Measurements from ENCODE around the gene RAD51B. TPM values are rescaled to one million over a fixed set of nuclear protein-coding genes. Genes with fewer than 3 reads are reported as not detected.

Gene RAD51B
- total RNA-seq, 2 donors from 2014 or later = 22.8 to 33.8 TPM

DNA sequence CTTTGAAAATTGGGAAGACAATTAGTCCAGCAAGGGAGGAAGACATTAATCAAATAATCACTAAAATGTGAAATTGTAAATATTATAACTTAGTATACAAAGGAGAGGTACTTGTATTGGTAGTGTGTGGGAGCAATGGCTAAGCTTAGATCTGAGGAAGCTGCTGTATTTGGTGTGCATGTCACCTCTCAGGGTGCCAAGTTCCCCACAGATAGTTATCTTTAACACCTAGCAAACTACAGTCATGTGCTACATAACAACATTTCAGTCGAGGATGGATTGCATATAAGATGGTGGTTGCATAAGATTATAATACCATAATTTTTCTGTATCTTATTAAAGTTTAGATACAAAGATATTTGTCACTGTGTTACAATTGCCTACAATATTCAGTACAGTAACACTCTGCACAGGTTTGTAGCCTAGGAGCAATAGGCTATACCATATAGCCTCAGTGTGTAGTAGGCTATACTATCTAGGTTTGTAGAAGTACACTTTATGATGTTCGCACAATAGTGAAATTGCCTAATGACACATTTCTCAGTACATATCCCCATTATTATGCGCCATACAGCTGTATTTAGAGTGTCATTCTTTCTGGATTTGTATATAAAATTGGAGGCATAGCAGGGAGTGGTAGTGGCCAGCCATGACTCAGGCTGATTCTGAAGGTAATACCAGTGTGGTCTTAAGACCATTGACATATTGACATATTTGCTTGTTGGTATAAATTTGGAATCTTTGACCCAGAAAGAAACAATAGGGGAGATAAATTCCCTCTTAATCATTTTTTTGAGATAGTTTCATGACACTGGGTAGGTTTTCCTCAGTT, 55.8 kb downstream of the RAD51B start:
- 88% methylated on average over 1 of the region's 3 CpGs; no CpG with 5 or more reads in 1 of the 2 experiments for WGBS, 2 experiments (ENCODE audit: insufficient coverage in 1 of 2, insufficient read length in 1 of 2)
- no peaks in the 10 kb centered on the region for H3K27me3 ChIP-seq (ENCODE audit: control insufficient read depth, insufficient read depth, low read length, poor library complexity, severe bottlenecking)
- H3K36me3 ChIP-seq (ENCODE audit: control insufficient read depth, insufficient read depth, low read length) = no peaks in the 10 kb centered on the region
- no peak overlapping the region for H3K27ac ChIP-seq (ENCODE audit: low read depth, low read length)
- H3K9me3 ChIP-seq (ENCODE audit: control insufficient read depth, low read length) = no peaks in the 10 kb centered on the region
- TF ChIP-seq, protein P1, sequence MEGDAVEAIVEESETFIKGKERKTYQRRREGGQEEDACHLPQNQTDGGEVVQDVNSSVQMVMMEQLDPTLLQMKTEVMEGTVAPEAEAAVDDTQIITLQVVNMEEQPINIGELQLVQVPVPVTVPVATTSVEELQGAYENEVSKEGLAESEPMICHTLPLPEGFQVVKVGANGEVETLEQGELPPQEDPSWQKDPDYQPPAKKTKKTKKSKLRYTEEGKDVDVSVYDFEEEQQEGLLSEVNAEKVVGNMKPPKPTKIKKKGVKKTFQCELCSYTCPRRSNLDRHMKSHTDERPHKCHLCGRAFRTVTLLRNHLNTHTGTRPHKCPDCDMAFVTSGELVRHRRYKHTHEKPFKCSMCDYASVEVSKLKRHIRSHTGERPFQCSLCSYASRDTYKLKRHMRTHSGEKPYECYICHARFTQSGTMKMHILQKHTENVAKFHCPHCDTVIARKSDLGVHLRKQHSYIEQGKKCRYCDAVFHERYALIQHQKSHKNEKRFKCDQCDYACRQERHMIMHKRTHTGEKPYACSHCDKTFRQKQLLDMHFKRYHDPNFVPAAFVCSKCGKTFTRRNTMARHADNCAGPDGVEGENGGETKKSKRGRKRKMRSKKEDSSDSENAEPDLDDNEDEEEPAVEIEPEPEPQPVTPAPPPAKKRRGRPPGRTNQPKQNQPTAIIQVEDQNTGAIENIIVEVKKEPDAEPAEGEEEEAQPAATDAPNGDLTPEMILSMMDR (conservative IDR thresholded peaks at IDR 0.05) = no peak
- H3K4me3 ChIP-seq (ENCODE audit: low read length) = no peak overlapping the region
- Mint-ChIP-seq H3K27me3 (ENCODE audit: insufficient read depth) (no peaks in the 10 kb centered on the region), H3K4me3 (no peak overlapping the region), H3K4me1 (no peaks in the 10 kb centered on the region), H3K27ac (no peak overlapping the region), H3K36me3 (ENCODE audit: low read depth) (no peaks in the 10 kb centered on the region), H3K9me3 (no peaks in the 10 kb centered on the region)
- no peak for DNase-seq
- H3K4me1 ChIP-seq (ENCODE audit: control insufficient read depth, insufficient read depth, low read length) = no peaks in the 10 kb centered on the region
- no peak overlapping the region for H3K9ac ChIP-seq (ENCODE audit: extremely low read depth, low read length, poor library complexity, severe bottlenecking)

DNA sequence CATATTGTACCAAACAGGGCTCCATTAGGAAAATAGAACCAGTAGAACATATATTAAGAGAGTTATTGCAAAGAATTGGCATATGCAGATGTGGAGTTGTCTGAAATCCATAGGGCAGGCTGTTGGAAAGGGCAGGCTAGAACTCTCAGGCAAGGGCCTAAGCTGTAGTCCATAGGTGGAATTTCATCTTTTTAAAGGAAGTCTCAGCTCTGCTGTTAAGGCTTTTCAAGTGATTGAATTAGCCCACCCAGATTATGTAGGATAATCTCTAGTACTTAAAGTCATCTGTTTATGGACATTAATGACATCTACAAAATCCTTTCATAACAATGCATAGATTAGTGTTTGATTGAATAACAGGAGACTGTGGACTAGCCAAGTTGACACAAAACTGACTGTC, 59.4 kb downstream of the RAD51B start:
- no peak overlapping the region for H3K9ac ChIP-seq (ENCODE audit: extremely low read depth, low read length, poor library complexity, severe bottlenecking)
- no peak overlapping the region for H3K4me3 ChIP-seq (ENCODE audit: low read length)
- peaks cover 6% of the 10 kb centered on the region for H3K4me1 Mint-ChIP-seq
- no peaks in the 10 kb centered on the region for H3K27me3 Mint-ChIP-seq (ENCODE audit: insufficient read depth)
- H3K9me3 ChIP-seq (ENCODE audit: control insufficient read depth, low read length) = no peaks in the 10 kb centered on the region
- H3K27ac Mint-ChIP-seq = no peak overlapping the region
- TF ChIP-seq, protein P1 (conservative IDR thresholded peaks at IDR 0.05) = no peak
- no peaks in the 10 kb centered on the region for H3K27me3 ChIP-seq (ENCODE audit: control insufficient read depth, insufficient read depth, low read length, poor library complexity, severe bottlenecking)
- no peaks in the 10 kb centered on the region for H3K36me3 ChIP-seq (ENCODE audit: control insufficient read depth, insufficient read depth, low read length)
- no peak for DNase-seq
- no peaks in the 10 kb centered on the region for H3K4me1 ChIP-seq (ENCODE audit: control insufficient read depth, insufficient read depth, low read length)
- H3K36me3 Mint-ChIP-seq (ENCODE audit: low read depth) = no peaks in the 10 kb centered on the region
- H3K27ac ChIP-seq (ENCODE audit: low read depth, low read length) = no peak overlapping the region
- H3K9me3 Mint-ChIP-seq = no peaks in the 10 kb centered on the region
- no peak overlapping the region for H3K4me3 Mint-ChIP-seq

DNA sequence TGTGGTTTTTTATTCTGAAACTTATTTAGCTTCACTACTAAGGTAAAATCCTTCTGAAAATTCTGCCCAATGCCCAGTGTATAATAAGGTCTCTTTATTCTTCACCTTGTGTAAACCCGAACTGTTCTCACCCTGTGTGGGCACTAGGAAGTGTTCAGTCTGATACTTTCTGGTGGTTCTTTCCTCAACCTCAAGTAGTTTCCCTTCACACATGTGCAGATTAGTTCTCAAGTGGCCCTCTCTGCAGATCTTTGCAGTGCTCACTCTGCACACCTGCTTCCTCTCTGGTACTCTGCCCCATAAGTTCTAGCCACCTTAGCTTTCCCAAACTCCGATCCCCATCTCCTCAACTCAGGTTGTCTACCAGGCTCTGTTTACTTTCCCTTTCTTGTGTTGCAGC, 61.6 kb downstream of the RAD51B start:
- DNase-seq = no peak
- no peaks in the 10 kb centered on the region for H3K36me3 Mint-ChIP-seq (ENCODE audit: low read depth)
- H3K36me3 ChIP-seq (ENCODE audit: control insufficient read depth, insufficient read depth, low read length) = no peaks in the 10 kb centered on the region
- peaks cover 11% of the 10 kb centered on the region for H3K4me1 Mint-ChIP-seq
- H3K9me3 Mint-ChIP-seq = no peaks in the 10 kb centered on the region
- no peaks in the 10 kb centered on the region for H3K27me3 ChIP-seq (ENCODE audit: control insufficient read depth, insufficient read depth, low read length, poor library complexity, severe bottlenecking)
- TF ChIP-seq, protein P1 (conservative IDR thresholded peaks at IDR 0.05) = no peak
- no peak overlapping the region for H3K27ac Mint-ChIP-seq
- no peaks in the 10 kb centered on the region for H3K9me3 ChIP-seq (ENCODE audit: control insufficient read depth, low read length)
- no peak overlapping the region for H3K9ac ChIP-seq (ENCODE audit: extremely low read depth, low read length, poor library complexity, severe bottlenecking)
- H3K4me3 ChIP-seq (ENCODE audit: low read length) = no peak overlapping the region
- no peaks in the 10 kb centered on the region for H3K4me1 ChIP-seq (ENCODE audit: control insufficient read depth, insufficient read depth, low read length)
- no peaks in the 10 kb centered on the region for H3K27me3 Mint-ChIP-seq (ENCODE audit: insufficient read depth)
- 90% methylated on average over 2 of the region's 2 CpGs; no CpG with 5 or more reads in 1 of the 2 experiments for WGBS, 2 experiments (ENCODE audit: insufficient coverage in 1 of 2, insufficient read length in 1 of 2)
- no peak overlapping the region for H3K4me3 Mint-ChIP-seq
- H3K27ac ChIP-seq (ENCODE audit: low read depth, low read length) = no peak overlapping the region

Data from endodermal cell (in vitro differentiated cells).